GF-D8 (cell line): ENCODE results near the gene ZBTB34.

Experiments
- DNase-seq: peaks from one replicate; lab custom pipeline; 2025; lab: John Stamatoyannopoulos, UW

ZBTB34 gene

DNA sequence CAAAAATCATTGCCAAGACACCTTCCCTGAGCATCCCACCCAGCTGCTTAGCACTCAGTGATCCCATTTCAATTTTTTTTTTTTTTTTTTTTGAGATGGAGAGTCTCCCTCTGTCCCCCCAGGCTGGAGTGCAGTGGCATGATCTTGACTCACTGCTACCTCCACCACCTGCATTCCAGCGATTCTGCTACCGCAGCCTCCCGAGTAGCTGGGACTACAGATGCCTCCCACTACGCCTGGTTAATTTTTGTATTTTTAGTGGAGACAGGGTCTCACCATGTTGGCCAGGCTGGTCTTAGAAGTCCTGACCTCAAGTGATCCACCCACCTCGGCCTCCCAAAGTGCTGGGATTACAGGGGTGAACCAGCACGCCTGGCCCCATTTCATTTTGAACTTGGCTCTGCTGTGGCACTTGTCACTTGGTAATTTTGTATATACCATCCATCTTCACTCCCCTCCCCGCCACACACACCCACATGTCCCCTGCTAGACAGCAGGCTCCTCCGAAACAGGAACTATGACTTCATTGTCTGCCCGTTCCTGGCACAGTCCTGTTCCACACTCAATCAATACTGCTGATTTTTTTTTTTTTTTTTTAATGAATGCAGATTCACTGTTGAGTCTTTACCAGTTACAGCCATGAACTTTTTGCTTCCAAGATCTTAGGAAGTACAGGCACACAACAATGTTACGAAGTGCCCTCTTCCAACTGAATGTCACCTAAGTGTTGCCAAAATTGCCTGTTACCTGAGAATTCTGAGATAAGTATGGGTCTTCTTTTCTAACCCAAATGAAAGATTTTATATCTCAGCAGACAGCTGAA is 17.3 kb upstream of the ZBTB34 start:
- no peak for DNase-seq

- DNase-seq: no peak
These were observed 16.4 kb upstream of the ZBTB34 start for GRCh38 chr9:126844085-126844484.

DNA sequence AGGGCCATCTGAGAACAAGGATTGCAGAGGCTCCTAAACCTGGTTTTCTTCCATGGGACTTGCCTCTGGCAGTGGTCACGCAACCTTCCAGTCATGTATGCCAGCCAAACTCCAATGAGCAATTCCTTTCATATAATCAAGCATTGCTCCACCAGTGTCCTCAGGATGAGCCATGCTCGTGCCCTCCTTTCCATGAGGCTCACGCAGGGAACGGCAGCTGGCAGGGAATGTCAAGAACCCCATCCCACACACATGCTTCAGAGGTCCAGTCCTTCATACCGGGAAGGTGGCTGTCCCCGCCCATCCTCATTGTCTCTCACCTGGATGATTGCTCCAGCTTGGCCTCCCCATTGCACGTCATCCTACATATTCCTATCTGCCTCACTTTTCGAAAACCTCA is 13.4 kb upstream of the ZBTB34 start:
- DNase-seq: no peak

GRCh38 chr9:126849591-126850225 is 10.7 kb upstream of the ZBTB34 start:
- DNase-seq: no peak

GRCh38 chr9:126851286-126851880 is 9.1 kb upstream of the ZBTB34 start:
- DNase-seq: no peak

- no peak for DNase-seq
These were observed 8.3 kb upstream of the ZBTB34 start for GRCh38 chr9:126852086-126852688.

DNA sequence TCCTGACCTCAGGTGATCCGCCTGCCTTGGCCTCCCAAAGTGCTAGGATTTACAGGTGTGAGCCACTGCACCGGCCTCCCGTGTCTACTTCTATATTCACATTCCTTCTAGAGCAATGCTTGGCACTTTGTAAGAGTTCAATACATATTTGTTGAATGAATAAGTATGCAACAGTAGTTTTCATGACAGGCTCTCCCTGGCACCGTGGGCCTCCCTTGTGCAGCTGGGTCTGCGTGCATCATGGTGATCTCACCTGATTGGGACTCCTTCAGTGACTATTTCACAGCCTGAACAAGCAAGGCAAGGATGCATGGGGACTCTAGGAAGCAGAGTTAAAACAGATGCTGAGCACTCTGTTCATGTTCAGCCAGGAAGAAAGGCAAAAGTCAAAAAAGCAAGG is 6.8 kb upstream of the ZBTB34 start:
- DNase-seq: no peak

GRCh38 chr9:126854734-126855133 is 5.7 kb upstream of the ZBTB34 start:
- no peak for DNase-seq

GRCh38 chr9:126856326-126856877 is 4.0 kb upstream of the ZBTB34 start:
- DNase-seq: no peak

- DNase-seq: no peak
These were observed 3.0 kb upstream of the ZBTB34 start for GRCh38 chr9:126857261-126857960.

- DNase-seq: no peak
These were observed 1.3 kb upstream of the ZBTB34 start for GRCh38 chr9:126859111-126859510.

- no peak for DNase-seq
These were observed 473 bp downstream of the ZBTB34 start for GRCh38 chr9:126860757-126861466.

GRCh38 chr9:126861707-126862103 is 1.3 kb downstream of the ZBTB34 start:
- peak; percentile 59 for DNase-seq

GRCh38 chr9:126862104-126862761 is 1.8 kb downstream of the ZBTB34 start:
- peak; percentile 44 for DNase-seq

DNA sequence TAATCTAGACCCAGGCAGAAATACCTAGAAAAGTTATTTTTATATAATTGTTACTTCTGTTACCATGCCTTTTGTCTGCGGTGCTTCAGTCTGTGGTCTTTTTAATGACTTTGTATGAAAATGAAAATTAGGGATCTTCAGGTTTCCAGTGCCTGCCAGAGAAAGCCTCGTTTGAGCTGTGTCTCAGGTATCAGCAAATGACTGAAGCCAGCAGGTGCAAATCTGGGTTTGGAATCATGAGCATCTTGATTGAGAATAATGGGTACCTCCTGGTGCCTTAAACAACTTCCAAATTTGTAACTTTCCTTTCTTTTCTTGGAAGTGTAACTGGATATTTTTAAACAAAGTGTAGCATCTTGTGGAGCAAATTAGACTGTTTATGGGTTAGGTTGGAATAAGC is 4.3 kb downstream of the ZBTB34 start:
- no peak for DNase-seq

DNA sequence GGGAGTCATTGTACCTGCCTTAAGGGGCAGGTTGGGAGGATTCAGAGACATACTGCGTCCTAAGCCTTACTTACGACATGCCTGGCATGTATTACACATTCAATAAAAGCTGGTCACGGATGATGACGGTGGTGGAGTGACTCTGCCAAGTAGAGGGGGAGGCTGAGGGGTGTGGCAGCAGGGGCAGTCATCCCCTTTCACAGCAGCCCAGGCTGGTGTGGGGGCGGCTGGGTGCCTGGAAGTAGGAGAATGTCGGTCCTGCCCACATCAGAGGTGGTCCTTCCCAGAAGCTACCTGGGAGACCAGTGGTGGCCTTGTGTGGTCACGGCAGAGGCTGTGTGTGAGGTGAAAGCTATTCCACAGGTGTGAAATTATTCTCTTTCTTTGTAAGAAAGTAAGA is 8.9 kb downstream of the ZBTB34 start:
- no peak for DNase-seq

GRCh38 chr9:126872516-126872915 is 12.1 kb downstream of the ZBTB34 start:
- no peak for DNase-seq

GRCh38 chr9:126874546-126875314 is 14.3 kb downstream of the ZBTB34 start:
- DNase-seq: no peak

- no peak for DNase-seq
These were observed 15.5 kb downstream of the ZBTB34 start for GRCh38 chr9:126875756-126876510.
